B cell (primary cell): ENCODE measurements around the gene CENPP. TPM values are rescaled to one million over a fixed set of nuclear protein-coding genes. Genes with fewer than 3 reads are reported as not detected.

Experiments used
- ATAC-seq: fragments of 200-7000 bp; cut with Tn5 transposase; one replicate; pipeline ENCODE4 v1.10.0; 2021; ENCODE audit warnings: low read depth, mild to moderate bottlenecking, moderate number of reproducible peaks, moderate library complexity
- CTCF ChIA-PET: fragments of 350-600 bp; sonication (Branson Sonifier 250); formaldehyde crosslinking; loops from one replicate; lab custom pipeline; 2021; ENCODE audit warnings: antibody characterized with exemption, inconsistent platforms; lab: Charles Lee
- POLR2A ChIA-PET: fragments of 350-600 bp; sonication (Branson Sonifier 250); formaldehyde crosslinking; loops from one replicate; lab custom pipeline; 2021; ENCODE audit warnings: antibody characterized with exemption; lab: Charles Lee
- DNase-seq: peaks from one replicate; pipeline ENCODE4 v3.0.0; 2013
- H2AFZ ChIP-seq: 2 replicates; pipeline ENCODE4 v1.6.1; 2012; ENCODE audit warnings: mild to moderate bottlenecking, low read depth, low read length; ENCODE audit not compliant: insufficient read depth, poor library complexity, severe bottlenecking
- H3K27ac ChIP-seq, 2 donors: 1 replicate in 1 of 2; 2 replicates in 1 of 2; pipeline ENCODE4 v1.5.1; 2012 to 2013; ENCODE audit warnings: low read length in 2 of 2, mild to moderate bottlenecking in 2 of 2, moderate library complexity in 1 of 2
- H3K27me3 ChIP-seq, 4 experiments: fragments of 200-600 bp in 1 of 4; sonication (generic) in 1 of 4; replicated peaks in 1 of 4; 1 replicate in 2 of 4; 2 replicates in 2 of 4; pipeline versions ENCODE4 v1.6.1 to v1.7.0; 2013 to 2016; ENCODE audit warnings: low read length in 3 of 4, mild to moderate bottlenecking in 2 of 4, mixed read lengths in 1 of 4, moderate library complexity in 1 of 4; ENCODE audit not compliant: insufficient read depth in 4 of 4, control insufficient read depth in 3 of 4; ENCODE audit errors: control extremely low read depth in 1 of 4
- H3K36me3 ChIP-seq, 2 experiments: replicated peaks in 1 of 2; 1 replicate in 1 of 2; 2 replicates in 1 of 2; pipeline versions ENCODE4 v1.6.1 to v1.7.1; 2013; ENCODE audit warnings: low read length in 1 of 2; ENCODE audit not compliant: insufficient read depth in 2 of 2, control insufficient read depth in 1 of 2; ENCODE audit errors: control extremely low read depth in 1 of 2, extremely low read depth in 1 of 2
- H3K4me1 ChIP-seq, 2 donors: fragments of 200-600 bp in 1 of 2; sonication (generic) in 1 of 2; 1 replicate in 1 of 2; 2 replicates in 1 of 2; pipeline versions ENCODE4 v1.5.1 to v1.6.1; 2013 to 2017; ENCODE audit warnings: low read length in 2 of 2; ENCODE audit not compliant: control insufficient read depth in 2 of 2, insufficient read depth in 2 of 2
- H3K4me2 ChIP-seq: replicated peaks from 2 replicates; pipeline ENCODE3; 2012; ENCODE audit warnings: mild to moderate bottlenecking, low read depth, low read length; ENCODE audit not compliant: poor library complexity, severe bottlenecking
- H3K4me3 ChIP-seq, 5 experiments: fragments of 200-600 bp in 1 of 5; sonication (generic) in 1 of 5; 1 replicate in 3 of 5; 2 replicates in 2 of 5; pipeline versions ENCODE4 v1.5.1 to v1.7.0; 2011 to 2016; ENCODE audit warnings: low read length in 4 of 5, mild to moderate bottlenecking in 4 of 5, low read depth in 2 of 5, control low read depth in 1 of 5, moderate library complexity in 1 of 5; ENCODE audit not compliant: insufficient read depth in 1 of 5; ENCODE audit errors: control extremely low read depth in 1 of 5, extremely low read depth in 1 of 5
- H3K79me2 ChIP-seq: fragments of 200-600 bp; sonication (generic); one replicate; pipeline ENCODE4 v1.6.0; 2016; ENCODE audit warnings: low read length; ENCODE audit not compliant: control insufficient read depth, insufficient read depth
- H3K9ac ChIP-seq: fragments of 200-600 bp; sonication (generic); 2 replicates; pipeline ENCODE4 v1.6.1; 2017; ENCODE audit warnings: mild to moderate bottlenecking, low read length, moderate library complexity
- H3K9me3 ChIP-seq, 3 donors: one replicate each; pipeline versions ENCODE4 v1.6.1 to v1.7.1; 2013; ENCODE audit warnings: low read length in 2 of 3; ENCODE audit not compliant: control insufficient read depth in 2 of 3, insufficient read depth in 1 of 3; ENCODE audit errors: control extremely low read depth in 1 of 3
- H4K20me1 ChIP-seq: 2 replicates; pipeline ENCODE4 v1.6.0; 2012; ENCODE audit warnings: mild to moderate bottlenecking, low read length; ENCODE audit not compliant: insufficient read depth, control insufficient read depth, poor library complexity, severe bottlenecking
- H3K27ac Mint-ChIP-seq: one replicate; pipeline ENCODE4 v1.8.0; 2021; ENCODE audit warnings: mixed read lengths
- H3K27me3 Mint-ChIP-seq: one replicate; pipeline ENCODE4 v1.8.0; 2021; ENCODE audit warnings: mixed read lengths
- H3K4me1 Mint-ChIP-seq: one replicate; pipeline ENCODE4 v1.8.0; 2021; ENCODE audit warnings: mixed read lengths
- H3K4me3 Mint-ChIP-seq: one replicate; pipeline ENCODE4 v1.8.0; 2021; ENCODE audit warnings: mixed read lengths
- H3K9me3 Mint-ChIP-seq: one replicate; pipeline ENCODE4 v1.8.0; 2022; ENCODE audit warnings: mixed read lengths; ENCODE audit not compliant: insufficient read depth
- EZH2 ChIP-seq: IDR thresholded peaks from 2 replicates; pipeline ENCODE4 v1.6.1; 2012; ENCODE audit warnings: borderline replicate concordance, low read depth, mild to moderate bottlenecking, moderate library complexity, low read length; ENCODE audit not compliant: insufficient read depth, poor library complexity, severe bottlenecking
- WGBS: methylation state at CpG from one replicate; pipeline ENCODE4 v1.1.5; 2013; ENCODE audit warnings: missing lambda C conversion rate; ENCODE audit not compliant: insufficient coverage; 5-methylcytosine and 5-hydroxymethylcytosine counted together
- intact Hi-C: fragments of 100-400 bp; cut with micrococcal nuclease; formaldehyde crosslinking; loops from one replicate; pipeline ENCODE4 v1.10.0; 2022
- polyA plus RNA-seq: library from polyadenylated mRNA; depleted of rRNA; stranded (reverse); fragments of >200 nt; gene quantifications from 2 replicates; pipeline ENCODE4 v1.2.3, GENCODE V29; 2012
- total RNA-seq, 2 donors: library from RNA; stranded (reverse); fragments of 120-200 nt in 1 of 2; gene quantifications; 1 replicate in 1 of 2; 2 replicates in 1 of 2; pipeline versions ENCODE4 v1.2.3 to v1.2.4, GENCODE V29; 2013 to 2022
- TF ChIP-seq, protein P1 (sequence below): fragments of 200-600 bp; IDR thresholded peaks from one replicate; pipeline ENCODE4 v1.8.0; 2022; ENCODE audit warnings: antibody characterized with exemption, mild to moderate bottlenecking

CENPP gene
- total and polyA plus RNA-seq, 2 donors (not counting 1 experiment from before 2014, with no cell fraction given) = 1.4 to 6.2 TPM

GRCh38 chr9:92293452-92294296 is 32.1 kb upstream of the CENPP start, which contains the start of gene IARS1:
Gene IARS1, minus strand, starts transcription at chr9:92293697. Its CDS starts 4,278 bp downstream, at chr9:92289419.
- H3K4me2 ChIP-seq = peak within 1 kb of the TSS; percentile 74
- H3K36me3 ChIP-seq = peaks cover 2 to 18% of the 10 kb centered on the region in 2 experiments
- ATAC-seq (peak; percentile 96), DNase-seq (peak; percentile 99)
- H3K9ac ChIP-seq = peak within 1 kb of the TSS; percentile 74
- peak within 1 kb of the TSS; percentile 96 for H3K4me3 Mint-ChIP-seq
- TF ChIP-seq, protein P1, sequence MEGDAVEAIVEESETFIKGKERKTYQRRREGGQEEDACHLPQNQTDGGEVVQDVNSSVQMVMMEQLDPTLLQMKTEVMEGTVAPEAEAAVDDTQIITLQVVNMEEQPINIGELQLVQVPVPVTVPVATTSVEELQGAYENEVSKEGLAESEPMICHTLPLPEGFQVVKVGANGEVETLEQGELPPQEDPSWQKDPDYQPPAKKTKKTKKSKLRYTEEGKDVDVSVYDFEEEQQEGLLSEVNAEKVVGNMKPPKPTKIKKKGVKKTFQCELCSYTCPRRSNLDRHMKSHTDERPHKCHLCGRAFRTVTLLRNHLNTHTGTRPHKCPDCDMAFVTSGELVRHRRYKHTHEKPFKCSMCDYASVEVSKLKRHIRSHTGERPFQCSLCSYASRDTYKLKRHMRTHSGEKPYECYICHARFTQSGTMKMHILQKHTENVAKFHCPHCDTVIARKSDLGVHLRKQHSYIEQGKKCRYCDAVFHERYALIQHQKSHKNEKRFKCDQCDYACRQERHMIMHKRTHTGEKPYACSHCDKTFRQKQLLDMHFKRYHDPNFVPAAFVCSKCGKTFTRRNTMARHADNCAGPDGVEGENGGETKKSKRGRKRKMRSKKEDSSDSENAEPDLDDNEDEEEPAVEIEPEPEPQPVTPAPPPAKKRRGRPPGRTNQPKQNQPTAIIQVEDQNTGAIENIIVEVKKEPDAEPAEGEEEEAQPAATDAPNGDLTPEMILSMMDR = peak; percentile 19
- TF ChIP-seq EZH2 = no peak
- H3K9me3 Mint-ChIP-seq = no peaks in the 10 kb centered on the region
- peak within 1 kb of the TSS; percentile 74 to 92 (median 87) for H3K4me3 ChIP-seq
- CTCF ChIA-PET = interaction anchor here (0.6 kb wide), 1 partner anchor 100 kb away, joined by 3 read pairs; no protein-coding TSS in a partner anchor
- peak within 1 kb of the TSS; percentile 64 to 79 for H3K27ac ChIP-seq
- H3K27me3 ChIP-seq = no peaks in the 10 kb centered on the region
- no peaks in the 10 kb centered on the region for H3K27me3 Mint-ChIP-seq
- peak within 1 kb of the TSS; percentile 79 for H2AFZ ChIP-seq
- peaks cover 62% of the 10 kb centered on the region for H3K4me1 Mint-ChIP-seq
- peaks cover 0 to 3% (median 0%) of the 10 kb centered on the region in 3 donors for H3K9me3 ChIP-seq
- WGBS = under 1% methylated on average over 58 of the region's 63 CpGs
- POLR2A ChIA-PET = no interaction called here
- H3K4me1 ChIP-seq = peaks cover 31 to 32% of the 10 kb centered on the region in 2 donors
- H3K79me2 ChIP-seq = peaks cover 34% of the 10 kb centered on the region
- intact Hi-C loops = loop anchor here (1.0 kb wide), 2 partner anchors 32 to 178 kb away; partner anchors contain the start of genes CENPP, NOL8 and SPTLC1
- H4K20me1 ChIP-seq = no peaks in the 10 kb centered on the region
- H3K27ac Mint-ChIP-seq = peak within 1 kb of the TSS; percentile 98
